HG03565 (cell line): ENCODE results near the gene AGAP1.

ENCODE experiments used
- ATAC-seq: cut with Tn5 transposase; IDR thresholded peaks from one replicate; pipeline ENCODE4 v1.9.1; 2021; ENCODE audit warnings: mild to moderate bottlenecking, moderate library complexity; ENCODE audit not compliant: unreplicated experiment

AGAP1 gene

GRCh38 chr2:235679471-235679870 lies 185.6 kb downstream of the AGAP1 start:
- ATAC-seq = no peak

GRCh38 chr2:235685024-235685721 lies 191.3 kb downstream of the AGAP1 start:
- ATAC-seq = no peak

GRCh38 chr2:235688511-235689426 lies 194.9 kb downstream of the AGAP1 start:
- ATAC-seq = no peak

- no peak for ATAC-seq
Measured at GRCh38 chr2:235689427-235689853, 195.6 kb downstream of the AGAP1 start.

- no peak for ATAC-seq
Measured at GRCh38 chr2:235690082-235690808, 196.4 kb downstream of the AGAP1 start.

GRCh38 chr2:235690809-235691450 lies 197.1 kb downstream of the AGAP1 start:
- no peak for ATAC-seq

GRCh38 chr2:235692076-235692475 lies 198.2 kb downstream of the AGAP1 start:
- ATAC-seq = no peak

GRCh38 chr2:235692671-235693171 lies 198.9 kb downstream of the AGAP1 start:
- ATAC-seq = no peak

GRCh38 chr2:235693279-235693678 lies 199.4 kb downstream of the AGAP1 start:
- no peak for ATAC-seq

GRCh38 chr2:235694721-235695601 lies 201.1 kb downstream of the AGAP1 start:
- ATAC-seq = no peak

- no peak for ATAC-seq
Measured at GRCh38 chr2:235695602-235695895, 201.7 kb downstream of the AGAP1 start.

GRCh38 chr2:235697041-235697440 lies 203.2 kb downstream of the AGAP1 start:
- no peak for ATAC-seq

GRCh38 chr2:235698028-235698427 lies 204.2 kb downstream of the AGAP1 start:
- no peak for ATAC-seq

- no peak for ATAC-seq
Measured at GRCh38 chr2:235698491-235698890, 204.6 kb downstream of the AGAP1 start.

GRCh38 chr2:235699576-235699975 lies 205.7 kb downstream of the AGAP1 start:
- ATAC-seq = no peak

- no peak for ATAC-seq
Measured at GRCh38 chr2:235701206-235701981, 207.6 kb downstream of the AGAP1 start.

- no peak for ATAC-seq
Measured at GRCh38 chr2:235702186-235702585, 208.3 kb downstream of the AGAP1 start.

- ATAC-seq = no peak
Measured at GRCh38 chr2:235703711-235704295, 210.0 kb downstream of the AGAP1 start.

- no peak for ATAC-seq
Measured at GRCh38 chr2:235705296-235705695, 211.5 kb downstream of the AGAP1 start.
